Neuronal stem cell (in vitro differentiated cells): ENCODE data around the gene RSU1.

Experiments used
- DNase-seq: peaks from one replicate; pipeline ENCODE4 v3.0.0-alpha.2; 2013; ENCODE audit warnings: low spot score
- H2AFZ ChIP-seq: one replicate; pipeline ENCODE4 v1.6.1; 2013; ENCODE audit warnings: mild to moderate bottlenecking, low read length, inconsistent platforms
- H2AK5ac ChIP-seq: 2 replicates; pipeline ENCODE4 v1.6.1; 2013; ENCODE audit warnings: low read depth, mild to moderate bottlenecking, inconsistent platforms, low read length, moderate library complexity, mixed read lengths
- H2BK120ac ChIP-seq: 2 replicates; pipeline ENCODE4 v1.6.1; 2013; ENCODE audit warnings: low read depth, mild to moderate bottlenecking, inconsistent platforms, low read length, moderate library complexity, mixed read lengths
- H2BK12ac ChIP-seq: one replicate; pipeline ENCODE4 v1.6.1; 2013; ENCODE audit warnings: low read length, inconsistent platforms
- H2BK15ac ChIP-seq: 2 replicates; pipeline ENCODE4 v1.6.1; 2013; ENCODE audit warnings: mild to moderate bottlenecking, low read length, inconsistent platforms, mixed read lengths
- H2BK5ac ChIP-seq: one replicate; pipeline ENCODE4 v1.6.1; 2013; ENCODE audit warnings: inconsistent platforms, mild to moderate bottlenecking, low read length, moderate library complexity
- H3K14ac ChIP-seq: one replicate; pipeline ENCODE4 v1.6.1; 2013; ENCODE audit warnings: low read length, inconsistent platforms
- H3K18ac ChIP-seq: 2 replicates; pipeline ENCODE4 v1.6.1; 2013; ENCODE audit warnings: low read length, inconsistent platforms
- H3K23ac ChIP-seq: 2 replicates; pipeline ENCODE4 v1.6.1; 2013; ENCODE audit warnings: low read depth, mild to moderate bottlenecking, mixed read lengths, low read length, inconsistent platforms; ENCODE audit not compliant: poor library complexity
- H3K27ac ChIP-seq: replicated peaks from 3 replicates; pipeline ENCODE4 v1.5.1; 2013; ENCODE audit warnings: low read length, inconsistent platforms
- H3K27me3 ChIP-seq, 3 experiments: 2 replicates each; pipeline ENCODE4 v1.6.1; 2013; ENCODE audit warnings: low read length in 3 of 3, mild to moderate bottlenecking in 2 of 3, inconsistent platforms in 1 of 3, low read depth in 1 of 3, mixed read lengths in 1 of 3, moderate library complexity in 1 of 3; ENCODE audit not compliant: control insufficient read depth in 3 of 3, insufficient read depth in 3 of 3
- H3K36me3 ChIP-seq, 2 donors: replicated peaks in 1 of 2; 2 replicates each; pipeline ENCODE4 v1.6.1; 2013; ENCODE audit warnings: low read length in 2 of 2; ENCODE audit not compliant: control insufficient read depth in 2 of 2, insufficient read depth in 2 of 2
- H3K4ac ChIP-seq: 2 replicates; pipeline ENCODE4 v1.6.1; 2013; ENCODE audit warnings: inconsistent platforms, mild to moderate bottlenecking, low read length, moderate library complexity
- H3K4me1 ChIP-seq, 2 donors: 1 replicate in 1 of 2; 2 replicates in 1 of 2; pipeline ENCODE4 v1.6.1; 2013; ENCODE audit warnings: low read length in 2 of 2, low read depth in 1 of 2; ENCODE audit not compliant: control insufficient read depth in 2 of 2, insufficient read depth in 1 of 2
- H3K4me2 ChIP-seq: one replicate; pipeline ENCODE4 v1.6.1; 2013; ENCODE audit warnings: mild to moderate bottlenecking, low read length, inconsistent platforms; ENCODE audit not compliant: insufficient read depth, poor library complexity, severe bottlenecking
- H3K4me3 ChIP-seq, 2 donors: 2 replicates each; pipeline ENCODE4 v1.5.1; 2013; ENCODE audit warnings: low read length in 2 of 2, mild to moderate bottlenecking in 2 of 2, inconsistent platforms in 1 of 2, moderate library complexity in 1 of 2
- H3K79me1 ChIP-seq: one replicate; pipeline ENCODE4 v1.6.1; 2013; ENCODE audit warnings: low read depth, mild to moderate bottlenecking, inconsistent platforms, low read length, moderate library complexity
- H3K9ac ChIP-seq: one replicate; pipeline ENCODE4 v1.6.1; 2013; ENCODE audit warnings: mild to moderate bottlenecking, low read depth, low read length, inconsistent platforms; ENCODE audit not compliant: poor library complexity
- H3K9me3 ChIP-seq, 2 donors: replicated peaks in 1 of 2; 2 replicates each; pipeline versions ENCODE3 to v1.6.1; 2013; ENCODE audit warnings: low read length in 2 of 2, mild to moderate bottlenecking in 2 of 2, inconsistent platforms in 1 of 2, low read depth in 1 of 2, mixed read lengths in 1 of 2, moderate library complexity in 1 of 2; ENCODE audit not compliant: control insufficient read depth in 2 of 2, insufficient read depth in 1 of 2
- H4K8ac ChIP-seq: one replicate; pipeline ENCODE4 v1.6.1; 2013; ENCODE audit warnings: low read depth, mild to moderate bottlenecking, inconsistent platforms, low read length, moderate library complexity
- H4K91ac ChIP-seq: one replicate; pipeline ENCODE4 v1.6.1; 2013; ENCODE audit warnings: low read length, low read depth, mild to moderate bottlenecking, inconsistent platforms; ENCODE audit not compliant: poor library complexity
- WGBS, 2 donors: extraction: QIAGEN DNeasy Blood & Tissue Kit; methylation state at CpG; one replicate each; pipeline ENCODE4 v1.1.7; 2013; ENCODE audit warnings: missing lambda C conversion rate in 2 of 2, mixed read lengths in 1 of 2; ENCODE audit not compliant: insufficient read length in 2 of 2, insufficient replicate concordance in 1 of 2; ENCODE audit errors: extremely low coverage in 2 of 2; 5-methylcytosine and 5-hydroxymethylcytosine counted together

RSU1 gene

DNA sequence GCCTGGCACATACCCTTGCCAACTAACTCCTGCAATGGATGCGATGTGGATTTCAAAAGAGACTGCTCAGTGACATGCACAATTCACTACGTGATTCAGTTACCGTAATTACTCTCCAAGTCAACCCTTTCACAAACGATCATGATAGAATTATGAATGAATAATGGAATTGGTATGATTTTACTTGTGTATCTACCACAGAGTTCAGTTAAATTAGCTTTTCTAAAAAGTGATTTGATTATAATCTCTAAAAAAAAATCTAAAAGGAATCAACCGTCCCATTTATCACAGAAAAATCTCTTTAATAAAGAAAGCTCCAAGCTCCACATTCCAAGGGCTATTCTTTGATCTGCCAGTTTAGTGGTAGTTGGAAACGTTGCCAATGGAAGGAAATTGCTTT lies 30.4 kb upstream of the RSU1 start:
- Histone ChIP-seq H3K4me1 (peaks cover 2 to 6% of the 10 kb centered on the region in 2 donors), H2BK5ac (no peak overlapping the region), H4K8ac (no peak overlapping the region), H3K18ac (no peak overlapping the region), H3K36me3 (no peaks in the 10 kb centered on the region), H2AK5ac (no peak overlapping the region), H3K14ac (no peak overlapping the region), H3K4me2 (no peak overlapping the region), H3K23ac (no peak overlapping the region), H3K79me1 (no peaks in the 10 kb centered on the region), H2BK12ac (no peak overlapping the region), H3K4me3 (no peak overlapping the region), H3K27ac (no peak overlapping the region), H3K4ac (no peak overlapping the region), H2AFZ (no peak overlapping the region), H3K9me3 (peaks cover 0 to 1% of the 10 kb centered on the region in 2 donors), H3K27me3 (no peaks in the 10 kb centered on the region), H4K91ac (no peak overlapping the region), H2BK120ac (no peak overlapping the region), H3K9ac (no peak overlapping the region), H2BK15ac (no peak overlapping the region)
- DNase-seq, result no peak
- no CpG with 5 or more reads among the region's 6 CpGs for WGBS, 2 donors

- Histone ChIP-seq H4K91ac (no peak overlapping the region), H3K23ac (no peak overlapping the region), H2BK12ac (no peak overlapping the region), H2AK5ac (no peak overlapping the region), H3K27ac (no peak overlapping the region), H3K18ac (no peak overlapping the region), H3K14ac (no peak overlapping the region), H3K36me3 (no peaks in the 10 kb centered on the region), H3K4me2 (no peak overlapping the region), H3K9me3 (peaks cover 0 to 1% of the 10 kb centered on the region in 2 donors), H3K27me3 (no peaks in the 10 kb centered on the region), H3K9ac (no peak overlapping the region), H2AFZ (no peak overlapping the region), H3K79me1 (no peaks in the 10 kb centered on the region), H3K4ac (no peak overlapping the region), H2BK5ac (no peak overlapping the region), H2BK120ac (no peak overlapping the region), H3K4me1 (peaks cover 2 to 6% of the 10 kb centered on the region in 2 donors), H2BK15ac (no peak overlapping the region), H3K4me3 (no peak overlapping the region), H4K8ac (no peak overlapping the region)
- DNase-seq, result no peak
Observed at GRCh38 chr10:16845248-16845647, 28.0 kb upstream of the RSU1 start.

DNA sequence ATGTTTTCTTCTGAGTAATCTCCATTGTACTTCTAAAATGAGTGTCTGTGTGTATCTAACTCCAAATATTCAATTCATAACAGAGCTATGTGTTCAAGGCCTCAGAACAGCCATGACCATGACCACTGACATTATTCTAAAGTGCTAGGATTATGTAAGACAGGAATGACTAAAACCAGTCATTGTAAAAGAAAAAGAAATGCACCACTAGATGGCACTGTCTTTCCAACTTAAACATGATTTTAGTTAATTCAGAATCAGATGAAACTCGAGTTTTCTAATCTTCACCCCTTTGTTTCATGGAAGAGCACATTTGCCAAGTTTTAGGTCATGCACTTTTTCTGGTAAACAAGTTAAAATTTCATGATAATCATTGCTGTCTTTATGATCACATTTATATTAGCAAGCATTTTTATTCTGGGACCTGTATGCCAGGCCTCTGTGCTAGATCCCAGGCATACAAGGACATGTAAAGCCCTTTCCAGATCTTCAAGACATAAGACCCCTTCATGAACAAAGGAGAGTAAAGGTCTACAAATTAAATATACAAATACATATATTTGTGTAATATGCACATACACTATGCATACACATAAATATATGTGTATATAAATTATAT lies 26.1 kb upstream of the RSU1 start:
- no peak overlapping the region for H3K9ac ChIP-seq
- no peak overlapping the region for H2BK5ac ChIP-seq
- no peaks in the 10 kb centered on the region for H3K27me3 ChIP-seq
- H4K8ac ChIP-seq, result no peak overlapping the region
- H3K4me3 ChIP-seq, result no peak overlapping the region
- no peak overlapping the region for H2AK5ac ChIP-seq
- WGBS, 2 donors, result no CpG with 5 or more reads among the region's 1 CpG
- no peak overlapping the region for H3K23ac ChIP-seq
- no peak overlapping the region for H2BK12ac ChIP-seq
- no peak overlapping the region for H2BK120ac ChIP-seq
- H3K27ac ChIP-seq, result no peak overlapping the region
- no peak overlapping the region for H3K18ac ChIP-seq
- H3K4ac ChIP-seq, result no peak overlapping the region
- H2AFZ ChIP-seq, result no peak overlapping the region
- no peak overlapping the region for H2BK15ac ChIP-seq
- H3K9me3 ChIP-seq, result peaks cover 0 to 1% of the 10 kb centered on the region in 2 donors
- H4K91ac ChIP-seq, result no peak overlapping the region
- no peak overlapping the region for H3K4me2 ChIP-seq
- peaks cover 2 to 6% of the 10 kb centered on the region in 2 donors for H3K4me1 ChIP-seq
- peak; percentile 42 for DNase-seq
- no peaks in the 10 kb centered on the region for H3K79me1 ChIP-seq
- no peak overlapping the region for H3K14ac ChIP-seq
- H3K36me3 ChIP-seq, result no peaks in the 10 kb centered on the region

- H4K91ac ChIP-seq, result no peak overlapping the region
- H3K9ac ChIP-seq, result no peak overlapping the region
- H2BK15ac ChIP-seq, result no peak overlapping the region
- no peak overlapping the region for H3K27ac ChIP-seq
- peaks cover 0 to 3% of the 10 kb centered on the region in 2 donors for H3K9me3 ChIP-seq
- no peak overlapping the region for H4K8ac ChIP-seq
- DNase-seq, result no peak
- H3K18ac ChIP-seq, result no peak overlapping the region
- H3K4ac ChIP-seq, result no peak overlapping the region
- H2BK12ac ChIP-seq, result no peak overlapping the region
- WGBS, 2 donors, result no CpG with 5 or more reads among the region's 8 CpGs
- no peaks in the 10 kb centered on the region for H3K36me3 ChIP-seq
- H2AK5ac ChIP-seq, result no peak overlapping the region
- no peak overlapping the region for H2BK120ac ChIP-seq
- H3K27me3 ChIP-seq, result no peaks in the 10 kb centered on the region
- peaks cover 1 to 2% of the 10 kb centered on the region in 2 donors for H3K4me1 ChIP-seq
- no peak overlapping the region for H3K14ac ChIP-seq
- no peak overlapping the region for H3K23ac ChIP-seq
- H2BK5ac ChIP-seq, result no peak overlapping the region
- no peak overlapping the region for H3K4me3 ChIP-seq
- no peaks in the 10 kb centered on the region for H3K79me1 ChIP-seq
- no peak overlapping the region for H2AFZ ChIP-seq
- H3K4me2 ChIP-seq, result no peak overlapping the region
Observed at GRCh38 chr10:16835228-16835627, 18.0 kb upstream of the RSU1 start.
